Measurements from ENCODE around the gene ARL5C. TPM values are rescaled to one million over a fixed set of nuclear protein-coding genes. Genes with fewer than 3 reads are reported as not detected.
"Not testable (repeated sequence)": the region's sequence is repeated elsewhere in the genome, so short reads cannot be mapped to it uniquely, and the experiment has no call there.

Gene ARL5C
- total RNA-seq, 2 donors from 2014 or later, result 0.25 TPM; not detected in 1

GRCh38 chr17:39138431-39139160 lies 27.4 kb downstream of the ARL5C start:
- no peaks in the 10 kb centered on the region for H3K9me3 Mint-ChIP-seq
- ATAC-seq, result no peak

GRCh38 chr17:39134878-39135277 lies 31.1 kb downstream of the ARL5C start:
- no peaks in the 10 kb centered on the region for H3K36me3 Mint-ChIP-seq
- no peak for ATAC-seq

More at GRCh38 chr17:39138431-39139160, 27.4 kb downstream of the ARL5C start:
- Mint-ChIP-seq H3K27ac (no peak overlapping the region), H3K36me3 (no peaks in the 10 kb centered on the region)
- no peak for DNase-seq (ENCODE audit: low spot score in 2 of 2)

DNA sequence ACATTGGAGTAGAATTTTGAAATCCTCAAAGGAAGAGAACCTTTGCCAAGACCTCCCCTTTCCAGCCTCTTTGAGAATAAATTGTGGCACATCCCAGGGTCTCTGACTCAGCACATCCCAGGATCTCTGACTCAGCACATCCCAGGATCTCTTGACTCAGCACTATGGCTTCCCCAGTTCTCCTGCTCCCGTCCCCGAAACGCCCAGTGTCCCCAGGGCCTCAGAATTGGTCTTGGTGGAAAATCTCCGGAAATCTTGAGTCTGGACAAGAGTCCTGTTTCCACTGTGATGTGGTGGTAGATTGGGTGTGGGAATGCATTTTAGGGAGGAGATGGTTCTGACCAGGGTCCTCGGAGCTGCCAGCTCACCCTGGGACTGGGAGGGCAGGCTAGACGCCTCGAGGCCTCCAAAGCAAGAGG lies 33.8 kb downstream of the ARL5C start:
- ATAC-seq (no peak), DNase-seq (ENCODE audit: low spot score in 2 of 2) (no peak)
- H3K36me3 Mint-ChIP-seq, result no peaks in the 10 kb centered on the region
- H3K9me3 Mint-ChIP-seq, result no peaks in the 10 kb centered on the region
- H3K27ac Mint-ChIP-seq, result peak overlapping the region in 1 of 2 donors; percentile 31

More at GRCh38 chr17:39134878-39135277, 31.1 kb downstream of the ARL5C start:
- H3K9me3 Mint-ChIP-seq, result no peaks in the 10 kb centered on the region
- peak overlapping the region in 1 of 2 donors; percentile 8 for H3K27ac Mint-ChIP-seq
- DNase-seq (ENCODE audit: low spot score in 2 of 2), result no peak

DNA sequence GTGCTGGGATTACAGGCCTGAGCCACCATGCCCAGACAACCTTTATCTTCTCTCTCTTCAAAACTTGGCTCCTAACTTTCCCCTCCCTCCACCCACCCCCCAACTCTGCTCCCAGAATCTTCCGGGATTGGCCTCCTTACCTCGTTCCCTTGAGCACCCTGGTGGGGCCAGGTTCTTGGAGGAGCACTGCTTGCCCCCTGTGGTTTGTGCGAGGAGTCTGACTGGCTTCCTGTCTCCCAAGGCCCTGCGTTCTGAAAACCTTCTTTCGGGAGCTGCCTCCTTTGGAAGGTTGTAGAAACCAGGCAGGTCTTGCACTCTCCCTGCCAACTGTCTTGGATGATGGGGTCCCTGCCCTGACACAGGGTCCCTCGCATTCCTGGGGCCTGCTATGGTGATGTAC lies 34.3 kb downstream of the ARL5C start:
- ATAC-seq, result no peak
- H3K36me3 Mint-ChIP-seq, result no peaks in the 10 kb centered on the region
- peak overlapping the region in 1 of 2 donors; percentile 31 for H3K27ac Mint-ChIP-seq
- DNase-seq (ENCODE audit: low spot score in 2 of 2), result no peak
- no peaks in the 10 kb centered on the region for H3K9me3 Mint-ChIP-seq

GRCh38 chr17:39130205-39130604 lies 35.8 kb downstream of the ARL5C start:
- DNase-seq (ENCODE audit: low spot score in 2 of 2), result no peak
- H3K9me3 Mint-ChIP-seq, result no peaks in the 10 kb centered on the region
- ATAC-seq, result no peak
- H3K36me3 Mint-ChIP-seq, result no peaks in the 10 kb centered on the region
- peak overlapping the region in 1 of 2 donors; percentile 51 for H3K27ac Mint-ChIP-seq

- not testable (repeated sequence) for H3K36me3 Mint-ChIP-seq; H3K9me3 Mint-ChIP-seq; DNase-seq (ENCODE audit: low spot score in 2 of 2); ATAC-seq
- peak overlapping the region in 1 of 2 donors; percentile 51 for H3K27ac Mint-ChIP-seq
Measured at GRCh38 chr17:39129544-39129943, 36.4 kb downstream of the ARL5C start.

- ATAC-seq, result no peak
- H3K36me3 Mint-ChIP-seq, result no peaks in the 10 kb centered on the region
- H3K9me3 Mint-ChIP-seq, result no peaks in the 10 kb centered on the region
- peak overlapping the region in 1 of 2 donors; percentile 42 for H3K27ac Mint-ChIP-seq
- no peak for DNase-seq (ENCODE audit: low spot score in 2 of 2)
Measured at GRCh38 chr17:39126436-39126835, 39.5 kb downstream of the ARL5C start.

DNA sequence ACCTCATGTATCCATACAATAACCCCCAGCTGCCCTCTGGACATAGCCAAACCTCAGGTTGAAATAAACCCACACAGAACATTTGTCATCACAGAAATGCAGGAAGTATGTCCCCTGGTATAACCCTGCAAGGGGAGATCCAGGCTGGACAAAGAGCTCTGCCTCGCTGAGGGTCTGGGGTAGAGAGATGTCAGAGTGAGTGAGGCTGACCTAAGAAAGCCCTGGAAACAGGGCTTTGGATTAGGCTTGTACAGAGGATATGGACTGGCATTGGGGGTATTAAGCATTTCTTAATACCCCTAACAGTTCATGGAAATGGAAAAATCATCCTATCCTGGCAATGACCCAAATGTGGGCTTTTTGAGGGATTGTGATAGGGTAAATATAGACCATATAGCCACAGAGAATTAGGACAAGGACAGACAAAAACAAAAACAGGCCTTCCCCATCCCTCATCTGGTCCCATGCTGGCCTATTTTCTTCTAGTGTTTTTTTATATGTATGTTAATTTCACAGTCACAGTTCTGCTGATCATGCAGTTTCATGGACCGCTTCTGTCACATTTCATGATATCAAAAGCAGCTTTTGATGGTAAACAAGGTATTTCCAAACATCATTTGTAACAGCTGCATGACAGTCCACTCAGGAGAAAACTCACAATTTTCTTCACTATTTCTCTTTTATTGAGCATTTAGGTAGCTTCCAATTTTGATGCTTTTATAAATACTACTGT lies 40.7 kb downstream of the ARL5C start:
- no peak for ATAC-seq
- no peak for DNase-seq (ENCODE audit: low spot score in 2 of 2)
- peak overlapping the region in 1 of 2 donors; percentile 93 for H3K27ac Mint-ChIP-seq
- no peaks in the 10 kb centered on the region for H3K36me3 Mint-ChIP-seq
- H3K9me3 Mint-ChIP-seq, result no peaks in the 10 kb centered on the region

- DNase-seq (ENCODE audit: low spot score in 2 of 2), result no peak
Measured at GRCh38 chr17:39123627-39124026, 42.3 kb downstream of the ARL5C start.

DNA sequence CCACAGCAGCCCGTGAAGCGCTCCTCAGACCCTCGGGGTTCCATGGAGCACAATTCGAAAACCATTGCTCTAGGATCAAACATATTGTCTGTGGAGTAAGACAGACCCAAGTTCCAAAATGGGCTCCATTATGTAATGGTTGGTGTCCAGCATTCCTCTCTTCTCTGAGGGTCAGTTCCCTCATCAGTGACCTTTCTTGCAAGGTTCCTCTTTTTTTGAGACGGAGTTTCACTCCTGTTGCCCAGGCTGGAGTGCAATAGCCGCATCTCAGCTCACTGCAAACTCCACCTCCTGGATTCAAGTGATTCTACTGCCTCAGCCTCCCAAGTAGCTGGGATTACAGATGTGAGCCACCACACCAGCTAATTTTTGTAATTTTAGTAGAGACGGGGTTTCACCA lies 43.0 kb downstream of the ARL5C start:
- H3K9me3 Mint-ChIP-seq, result peaks cover 0 to 3% of the 10 kb centered on the region in 2 donors
- DNase-seq (ENCODE audit: low spot score in 2 of 2), result no peak
- H3K27ac Mint-ChIP-seq, result peak overlapping the region in 1 of 2 donors; percentile 44
- no peaks in the 10 kb centered on the region for H3K36me3 Mint-ChIP-seq
- ATAC-seq, result no peak

More at GRCh38 chr17:39123627-39124026, 42.3 kb downstream of the ARL5C start:
- ATAC-seq, result no peak
- Mint-ChIP-seq H3K36me3 (no peaks in the 10 kb centered on the region), H3K27ac (peak overlapping the region in 1 of 2 donors; percentile 15), H3K9me3 (peaks cover 0 to 2% of the 10 kb centered on the region in 2 donors)

GRCh38 chr17:39121919-39122318 lies 44.0 kb downstream of the ARL5C start:
- not testable (repeated sequence) for ATAC-seq; H3K36me3 Mint-ChIP-seq; H3K9me3 Mint-ChIP-seq; DNase-seq (ENCODE audit: low spot score in 2 of 2)
- peak overlapping the region in 1 of 2 donors; percentile 50 for H3K27ac Mint-ChIP-seq

- DNase-seq (ENCODE audit: low spot score in 2 of 2) (no peak), ATAC-seq (peak in 1 of 2 donors; percentile 31)
- Mint-ChIP-seq H3K27ac (peak overlapping the region in 1 of 2 donors; percentile 65), H3K36me3 (no peaks in the 10 kb centered on the region), H3K9me3 (peaks cover 3% of the 10 kb centered on the region in 2 donors)
Measured at GRCh38 chr17:39118674-39119419, 47.1 kb downstream of the ARL5C start.

DNA sequence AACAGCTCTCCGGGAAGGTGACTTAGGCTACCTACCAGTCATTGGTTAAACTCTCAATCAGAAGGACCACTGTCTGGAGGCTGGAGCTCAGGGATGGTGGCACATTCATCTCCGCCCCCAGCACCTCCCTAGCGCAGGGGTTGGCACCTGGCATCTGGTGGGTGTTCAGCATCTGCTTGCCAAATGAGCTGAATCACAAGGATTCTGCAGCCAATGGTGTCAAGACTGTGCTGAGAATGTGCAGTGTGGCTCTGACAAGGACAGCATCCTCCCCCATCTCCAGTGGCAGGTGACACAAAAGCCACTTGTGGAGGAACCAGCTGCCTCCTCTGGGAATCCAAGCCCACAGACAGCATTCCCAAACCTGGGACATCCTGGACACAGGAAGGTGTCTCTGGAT lies 49.7 kb downstream of the ARL5C start:
- ATAC-seq, result no peak
- DNase-seq (ENCODE audit: low spot score in 2 of 2), result no peak
- Mint-ChIP-seq H3K9me3 (peaks cover 3% of the 10 kb centered on the region in 2 donors), H3K27ac (no peak overlapping the region), H3K36me3 (no peaks in the 10 kb centered on the region)

GRCh38 chr17:39115135-39115534 lies 50.8 kb downstream of the ARL5C start:
- Mint-ChIP-seq H3K36me3 (no peaks in the 10 kb centered on the region), H3K27ac (peak overlapping the region; percentile 10 to 44), H3K9me3 (peaks cover 3% of the 10 kb centered on the region in 2 donors)
- ATAC-seq, result no peak
- DNase-seq (ENCODE audit: low spot score in 2 of 2), result no peak

- no peak for ATAC-seq
- Mint-ChIP-seq H3K9me3 (peaks cover 3% of the 10 kb centered on the region in 2 donors), H3K36me3 (no peaks in the 10 kb centered on the region), H3K27ac (no peak overlapping the region)
- no peak for DNase-seq (ENCODE audit: low spot score in 2 of 2)
Measured at GRCh38 chr17:39114723-39115122, 51.2 kb downstream of the ARL5C start.

DNA sequence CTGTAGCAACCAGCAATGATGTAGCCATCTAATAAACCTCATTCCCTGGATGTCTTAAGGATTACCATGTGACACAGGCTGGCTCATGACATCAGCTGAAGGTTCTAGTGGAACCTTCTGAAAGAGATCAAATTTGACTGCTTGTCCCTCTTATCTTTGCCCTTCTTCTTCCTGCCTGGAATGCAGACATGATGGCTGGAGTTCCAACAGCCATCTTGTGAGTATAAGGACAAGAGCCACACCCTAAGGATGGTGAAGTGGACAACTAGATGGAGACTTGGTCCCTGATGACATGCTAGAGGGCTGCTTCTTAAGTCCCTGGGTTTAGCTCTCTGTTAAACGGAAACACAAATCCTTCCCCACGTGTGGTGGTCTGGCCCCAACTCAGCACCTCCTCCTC lies 52.1 kb downstream of the ARL5C start:
- Mint-ChIP-seq H3K27ac (peak overlapping the region in 1 of 2 donors; percentile 39), H3K36me3 (no peaks in the 10 kb centered on the region), H3K9me3 (peaks cover 3% of the 10 kb centered on the region in 2 donors)
- no peak for DNase-seq (ENCODE audit: low spot score in 2 of 2)
- no peak for ATAC-seq
